ENCODE data around the gene ZC3H8.

DNA sequence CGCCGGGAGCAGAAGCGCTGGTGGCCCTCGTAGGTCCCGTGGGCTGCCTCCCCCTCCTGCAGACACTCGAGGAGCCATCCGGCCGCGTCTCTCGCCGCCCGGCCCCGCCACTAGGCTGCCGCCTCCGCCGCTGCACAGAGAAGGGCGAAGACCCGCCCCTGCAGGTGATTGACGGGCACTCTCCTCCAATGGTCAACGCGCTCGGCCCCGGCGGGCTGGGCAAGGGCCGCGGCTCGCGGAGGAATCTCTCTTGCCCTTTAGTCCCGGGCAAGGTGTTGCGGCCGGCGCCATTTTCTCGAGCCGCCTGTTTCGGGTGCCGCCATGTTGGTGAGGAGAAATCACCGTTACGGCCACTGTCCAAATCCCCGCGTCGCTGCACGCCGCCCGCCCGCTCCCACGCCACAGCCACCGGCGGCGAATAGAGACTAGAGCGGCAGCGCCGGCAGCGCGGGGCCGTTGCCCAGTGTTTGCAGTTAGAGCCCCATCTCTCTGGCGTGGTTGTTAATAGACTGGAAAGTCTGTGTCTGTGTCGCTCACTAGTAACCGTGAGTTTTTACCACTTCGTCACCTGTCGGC lies 20.6 kb upstream of the ZC3H8 start, which contains the start of gene ZC3H6:
- TF ChIP-seq, protein P1, sequence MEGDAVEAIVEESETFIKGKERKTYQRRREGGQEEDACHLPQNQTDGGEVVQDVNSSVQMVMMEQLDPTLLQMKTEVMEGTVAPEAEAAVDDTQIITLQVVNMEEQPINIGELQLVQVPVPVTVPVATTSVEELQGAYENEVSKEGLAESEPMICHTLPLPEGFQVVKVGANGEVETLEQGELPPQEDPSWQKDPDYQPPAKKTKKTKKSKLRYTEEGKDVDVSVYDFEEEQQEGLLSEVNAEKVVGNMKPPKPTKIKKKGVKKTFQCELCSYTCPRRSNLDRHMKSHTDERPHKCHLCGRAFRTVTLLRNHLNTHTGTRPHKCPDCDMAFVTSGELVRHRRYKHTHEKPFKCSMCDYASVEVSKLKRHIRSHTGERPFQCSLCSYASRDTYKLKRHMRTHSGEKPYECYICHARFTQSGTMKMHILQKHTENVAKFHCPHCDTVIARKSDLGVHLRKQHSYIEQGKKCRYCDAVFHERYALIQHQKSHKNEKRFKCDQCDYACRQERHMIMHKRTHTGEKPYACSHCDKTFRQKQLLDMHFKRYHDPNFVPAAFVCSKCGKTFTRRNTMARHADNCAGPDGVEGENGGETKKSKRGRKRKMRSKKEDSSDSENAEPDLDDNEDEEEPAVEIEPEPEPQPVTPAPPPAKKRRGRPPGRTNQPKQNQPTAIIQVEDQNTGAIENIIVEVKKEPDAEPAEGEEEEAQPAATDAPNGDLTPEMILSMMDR (IDR thresholded peaks at IDR 0.05; ENCODE audit: low read depth, low read length, poor library complexity, severe bottlenecking) = no peak
- no peak for TF ChIP-seq EZH2phosphoT487 (IDR thresholded peaks at IDR 0.05; ENCODE audit: borderline replicate concordance, low read length)
